Measurements from ENCODE around the gene PSTPIP2. TPM values are rescaled to one million over a fixed set of nuclear protein-coding genes. Genes with fewer than 3 reads are reported as not detected.

PSTPIP2 gene
- total and polyA plus RNA-seq, 9 of the 15 experiments (the other 6 are each of a cell fraction or from before 2014, with no cell fraction given) = 14.0 to 45.7 (median 27.1) TPM

DNA sequence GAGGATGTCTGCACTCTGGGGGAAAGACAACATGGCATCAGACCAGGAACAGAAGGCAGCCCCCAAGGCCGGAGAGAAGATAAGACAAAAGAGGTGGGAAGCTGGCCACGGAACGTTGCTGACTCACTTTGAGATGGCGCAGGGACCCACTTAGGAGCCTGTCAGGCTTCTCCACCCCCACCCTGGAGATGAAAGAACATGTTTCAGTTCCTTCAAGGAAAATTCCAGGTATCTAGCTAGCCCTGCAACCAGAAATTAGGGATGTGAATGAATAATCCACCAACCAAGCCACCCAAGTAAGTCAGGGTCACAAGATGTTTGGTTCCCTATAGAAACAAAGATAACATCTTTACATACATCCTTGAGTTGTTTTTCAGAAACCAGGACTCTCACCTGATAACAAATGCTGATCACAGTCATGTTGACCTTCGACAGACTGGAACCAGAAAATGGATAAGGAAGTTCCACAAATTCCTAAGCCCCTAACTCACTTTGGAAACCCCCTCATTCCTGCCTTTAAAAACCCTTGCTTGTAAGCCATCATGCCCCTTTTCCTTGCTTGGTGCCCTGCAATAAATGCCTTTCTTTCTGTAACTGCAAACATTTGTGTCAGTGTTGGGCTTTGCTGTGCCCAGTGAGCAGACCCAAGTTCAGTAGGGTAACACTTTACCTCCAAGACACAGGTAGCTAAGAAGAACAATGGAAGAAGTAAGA lies 31.9 kb downstream of the PSTPIP2 start (continued):
- TF ChIP-seq ZNF592 (IDR thresholded peaks at IDR 0.05) = peak; percentile 57
- TF ChIP-seq ESRRA (IDR thresholded peaks at IDR 0.05; ENCODE audit: borderline replicate concordance, low read depth) = no peak
- TF ChIP-seq CBFA2T3 (IDR thresholded peaks at IDR 0.05) = peak; percentile 74
- peak; percentile 80 for TF ChIP-seq NFE2 (IDR thresholded peaks at IDR 0.05; ENCODE audit: low read depth)
- TF ChIP-seq RFX1 (IDR thresholded peaks at IDR 0.05) = peak; percentile 41
- TF ChIP-seq SMARCA4 (IDR thresholded peaks at IDR 0.05) = peak; percentile 47; the same call in 1 of the 2 replicates
- TF ChIP-seq ZNF589 (CRISPR knock-in tag; IDR thresholded peaks at IDR 0.05; ENCODE audit: low read depth) = peak; percentile 63; the same call in 1 of the 2 replicates
- 0 out of 2 replicates have a peak, but pooled peaks have one; percentile 10 for TF ChIP-seq SOX6 (IDR thresholded peaks at IDR 0.05)
- no peak for TF ChIP-seq ZNF146 (CRISPR knock-in tag; IDR thresholded peaks at IDR 0.05; ENCODE audit: unreplicated experiment)
- 0 out of 4 replicates have a peak, but pooled peaks have one; percentile 12 to 24 for TF ChIP-seq NRF1 (conservative IDR thresholded peaks at IDR 0.05 in 1 of 2, IDR thresholded peaks at IDR 0.05 in 1 of 2)
- TF ChIP-seq ZNF316 (IDR thresholded peaks at IDR 0.05) = peak; percentile 50
- TF ChIP-seq EP300 (IDR thresholded peaks at IDR 0.05; ENCODE audit: low read length) = peak; percentile 45; the same call in 1 of the 2 replicates
- TF ChIP-seq CBFA2T2 (conservative IDR thresholded peaks at IDR 0.05) = peak; percentile 42; the same call in 1 of the 2 replicates
- peak; percentile 18; the same call in 1 of the 2 replicates for TF ChIP-seq MAFK (IDR thresholded peaks at IDR 0.05; ENCODE audit: low read length)
- TF ChIP-seq DPF2 (IDR thresholded peaks at IDR 0.05) = peak; percentile 76
- peak; percentile 44; the same call in 1 of the 2 replicates for TF ChIP-seq EGR1 (conservative IDR thresholded peaks at IDR 0.05)
- peak; percentile 30; the same call in 1 of the 2 replicates for TF ChIP-seq TCF3 (CRISPR knock-in tag; IDR thresholded peaks at IDR 0.05)
- no peak for TF ChIP-seq TAF9B (IDR thresholded peaks at IDR 0.05; ENCODE audit: partially characterized antibody)
- no peak for TF ChIP-seq SMAD2 (IDR thresholded peaks at IDR 0.05; ENCODE audit: low read depth, low read length)
- no peak for TF ChIP-seq CBX3 (IDR thresholded peaks at IDR 0.05; ENCODE audit: borderline replicate concordance in 1 of 2, low read length in 2 of 2)
- TF ChIP-seq TAL1 (IDR thresholded peaks at IDR 0.05) = peak; percentile 36; the same call in 1 of the 2 replicates
- TF ChIP-seq TAF1 (IDR thresholded peaks at IDR 0.05; ENCODE audit: control insufficient read depth, extremely low read depth, insufficient read depth, low read length, severe bottlenecking) = peak; percentile 25
- no peak for TF ChIP-seq ZNF140 (CRISPR knock-in tag; IDR thresholded peaks at IDR 0.05)
- peak; percentile 72 for TF ChIP-seq FOXJ2 (tag; IDR thresholded peaks at IDR 0.05)
- 0 out of 2 replicates have a peak, but pooled peaks have one; percentile 24 for TF ChIP-seq NCOR1 (IDR thresholded peaks at IDR 0.05)
- TF ChIP-seq NR2C1 (IDR thresholded peaks at IDR 0.05) = no peak
- TF ChIP-seq NR2C1 (tag; IDR thresholded peaks at IDR 0.05) = 0 out of 2 replicates have a peak, but pooled peaks have one; percentile 14
- peak; percentile 65; the same call in 1 of the 2 replicates for TF ChIP-seq C11orf30 (IDR thresholded peaks at IDR 0.05; ENCODE audit: low read depth)
- TF ChIP-seq ZBTB7A (IDR thresholded peaks at IDR 0.05; ENCODE audit: borderline replicate concordance, control insufficient read depth, low read depth, low read length) = peak; percentile 38; the same call in 1 of the 2 replicates
